ENCODE results near the gene ABCB6. TPM values are rescaled to one million over a fixed set of nuclear protein-coding genes. Genes with fewer than 3 reads are reported as not detected.

ABCB6 gene
- total RNA-seq, 2 experiments from 2014 or later: 6.4 to 10.2 TPM

DNA sequence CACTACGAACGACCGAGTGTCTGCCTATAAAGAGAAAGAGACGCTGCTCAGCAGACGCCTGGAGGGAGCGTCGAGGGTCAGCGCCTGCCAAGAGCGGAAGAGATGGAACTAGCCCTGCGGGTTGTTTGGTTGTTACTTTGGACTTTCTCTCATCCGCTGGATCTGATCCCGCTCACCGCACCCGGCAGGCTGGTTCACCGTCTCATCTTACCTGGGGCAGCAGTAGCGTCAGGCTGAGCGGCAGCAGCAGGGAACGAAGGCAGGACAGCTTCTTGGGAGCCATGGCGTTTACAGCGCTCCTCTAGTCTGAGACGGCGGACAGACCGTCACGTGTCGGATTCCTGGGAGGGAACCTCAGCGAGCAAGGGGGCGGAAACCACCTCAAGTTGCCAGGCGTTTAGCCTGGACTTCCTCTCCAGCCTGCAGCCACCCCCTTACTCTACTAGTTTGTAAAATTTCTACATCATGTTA is 24.6 kb upstream of the ABCB6 start:
- Histone ChIP-seq H3K4me2 (ENCODE audit: low read length) (no peak overlapping the region), H3K9me3 (ENCODE audit: low read length) (no peaks in the 10 kb centered on the region), H3K79me2 (ENCODE audit: insufficient read depth, low read depth, low read length) (peaks cover 25% of the 10 kb centered on the region; the same call in 1 of the 2 replicates), H3K9me2 (ENCODE audit: insufficient read depth, low read length) (no peaks in the 10 kb centered on the region), H4K20me1 (ENCODE audit: insufficient read depth, low read length) (no peaks in the 10 kb centered on the region), H3K4me1 (ENCODE audit: insufficient read depth, low read length, poor library complexity, severe bottlenecking) (peaks cover 34% of the 10 kb centered on the region), H2AFZ (ENCODE audit: low read length) (no peak overlapping the region), H3K36me3 (ENCODE audit: insufficient read depth, low read length) (peaks cover 30% of the 10 kb centered on the region), H3K4me3 (ENCODE audit: low read depth, low read length, poor library complexity, severe bottlenecking) (no peak overlapping the region), H3K27ac (ENCODE audit: low read depth, low read length, poor library complexity, severe bottlenecking) (no peak overlapping the region)
- ChIA-PET POLR2A (no interaction called here), CTCF (ENCODE audit: unreplicated experiment) (no interaction called here)
- BruUV-seq (replicated peaks): no TSS peak
- DNase-seq (ENCODE audit: low spot score): no peak
- TF ChIP-seq, protein P1, sequence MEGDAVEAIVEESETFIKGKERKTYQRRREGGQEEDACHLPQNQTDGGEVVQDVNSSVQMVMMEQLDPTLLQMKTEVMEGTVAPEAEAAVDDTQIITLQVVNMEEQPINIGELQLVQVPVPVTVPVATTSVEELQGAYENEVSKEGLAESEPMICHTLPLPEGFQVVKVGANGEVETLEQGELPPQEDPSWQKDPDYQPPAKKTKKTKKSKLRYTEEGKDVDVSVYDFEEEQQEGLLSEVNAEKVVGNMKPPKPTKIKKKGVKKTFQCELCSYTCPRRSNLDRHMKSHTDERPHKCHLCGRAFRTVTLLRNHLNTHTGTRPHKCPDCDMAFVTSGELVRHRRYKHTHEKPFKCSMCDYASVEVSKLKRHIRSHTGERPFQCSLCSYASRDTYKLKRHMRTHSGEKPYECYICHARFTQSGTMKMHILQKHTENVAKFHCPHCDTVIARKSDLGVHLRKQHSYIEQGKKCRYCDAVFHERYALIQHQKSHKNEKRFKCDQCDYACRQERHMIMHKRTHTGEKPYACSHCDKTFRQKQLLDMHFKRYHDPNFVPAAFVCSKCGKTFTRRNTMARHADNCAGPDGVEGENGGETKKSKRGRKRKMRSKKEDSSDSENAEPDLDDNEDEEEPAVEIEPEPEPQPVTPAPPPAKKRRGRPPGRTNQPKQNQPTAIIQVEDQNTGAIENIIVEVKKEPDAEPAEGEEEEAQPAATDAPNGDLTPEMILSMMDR (conservative IDR thresholded peaks at IDR 0.05; ENCODE audit: low read length): no peak
- no peak for TF ChIP-seq EZH2phosphoT487 (IDR thresholded peaks at IDR 0.05; ENCODE audit: borderline replicate concordance, low read depth, low read length)
- intact Hi-C loops (cut with micrococcal nuclease; ENCODE audit: unreplicated experiment): no loop called here

- Histone ChIP-seq H3K36me3 (ENCODE audit: insufficient read depth, low read length) (peaks cover 78% of the 10 kb centered on the region), H3K79me2 (ENCODE audit: insufficient read depth, low read depth, low read length) (peaks cover 19% of the 10 kb centered on the region; the same call in 1 of the 2 replicates), H3K9me3 (ENCODE audit: low read length) (no peaks in the 10 kb centered on the region), H3K4me3 (ENCODE audit: low read depth, low read length, poor library complexity, severe bottlenecking) (no peak overlapping the region), H3K4me2 (ENCODE audit: low read length) (no peak overlapping the region), H3K27ac (ENCODE audit: low read depth, low read length, poor library complexity, severe bottlenecking) (no peak overlapping the region), H2AFZ (ENCODE audit: low read length) (no peak overlapping the region), H3K4me1 (ENCODE audit: insufficient read depth, low read length, poor library complexity, severe bottlenecking) (peaks cover 8% of the 10 kb centered on the region), H4K20me1 (ENCODE audit: insufficient read depth, low read length) (no peaks in the 10 kb centered on the region), H3K9me2 (ENCODE audit: insufficient read depth, low read length) (no peaks in the 10 kb centered on the region)
- ChIA-PET CTCF (ENCODE audit: unreplicated experiment) (no interaction called here), POLR2A (interaction anchor here (1.2 to 6.0 kb wide), 2 partner anchors 11 to 14 kb away, joined by 3 to 28 read pairs; partner anchors contain the start of genes GLB1L and STK16)
- intact Hi-C loops (cut with micrococcal nuclease; ENCODE audit: unreplicated experiment): no loop called here
- DNase-seq (ENCODE audit: low spot score): no peak
- BruUV-seq (replicated peaks): no TSS peak
- no peak for TF ChIP-seq EZH2phosphoT487 (IDR thresholded peaks at IDR 0.05; ENCODE audit: borderline replicate concordance, low read depth, low read length)
- TF ChIP-seq, protein P1 (conservative IDR thresholded peaks at IDR 0.05; ENCODE audit: low read length): no peak
These were observed 15.6 kb upstream of the ABCB6 start for GRCh38 chr2:219234331-219234730.

DNA sequence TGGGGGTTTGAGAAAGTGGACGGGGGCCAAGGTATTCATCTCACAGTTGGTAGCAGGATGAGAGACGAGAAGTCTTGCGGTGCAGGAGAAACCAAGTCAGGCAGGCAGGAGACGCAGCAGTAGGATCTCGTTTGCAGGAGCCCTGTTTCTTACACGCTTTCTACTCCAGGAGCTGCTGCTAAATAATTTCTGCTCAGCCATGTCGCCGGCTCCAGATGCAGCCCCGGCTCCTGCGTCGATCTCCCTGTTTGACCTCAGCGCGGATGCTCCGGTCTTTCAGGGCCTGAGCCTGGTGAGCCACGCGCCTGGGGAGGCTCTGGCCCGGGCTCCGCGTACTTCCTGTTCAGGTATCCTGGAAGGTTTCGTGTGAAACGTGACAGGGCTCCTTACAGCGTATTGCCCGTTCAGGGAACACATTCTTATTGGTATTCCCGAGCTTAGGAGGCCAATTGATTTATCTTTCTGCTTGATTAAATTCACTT is 11.3 kb upstream of the ABCB6 start:
- Histone ChIP-seq H3K79me2 (ENCODE audit: insufficient read depth, low read depth, low read length) (peaks cover 19% of the 10 kb centered on the region; the same call in 1 of the 2 replicates), H3K4me3 (ENCODE audit: low read depth, low read length, poor library complexity, severe bottlenecking) (peak overlapping the region; percentile 87), H3K4me2 (ENCODE audit: low read length) (peak overlapping the region; percentile 75), H3K36me3 (ENCODE audit: insufficient read depth, low read length) (peaks cover 51% of the 10 kb centered on the region), H4K20me1 (ENCODE audit: insufficient read depth, low read length) (no peaks in the 10 kb centered on the region), H3K27ac (ENCODE audit: low read depth, low read length, poor library complexity, severe bottlenecking) (peak overlapping the region; percentile 76), H2AFZ (ENCODE audit: low read length) (peak overlapping the region; percentile 42; the same call in 1 of the 2 replicates), H3K9me2 (ENCODE audit: insufficient read depth, low read length) (no peaks in the 10 kb centered on the region), H3K4me1 (ENCODE audit: insufficient read depth, low read length, poor library complexity, severe bottlenecking) (peaks cover 16% of the 10 kb centered on the region), H3K9me3 (ENCODE audit: low read length) (no peaks in the 10 kb centered on the region)
- no peak for TF ChIP-seq EZH2phosphoT487 (IDR thresholded peaks at IDR 0.05; ENCODE audit: borderline replicate concordance, low read depth, low read length)
- TF ChIP-seq, protein P1 (conservative IDR thresholded peaks at IDR 0.05; ENCODE audit: low read length): no peak
- ChIA-PET POLR2A (interaction anchor here (1.2 to 6.0 kb wide), 8 partner anchors 9 to 54 kb away, joined by 3 to 28 read pairs (median 4); partner anchors contain the start of genes CNPPD1, GLB1L, STK16 and TUBA4A), CTCF (ENCODE audit: unreplicated experiment) (interaction anchor here (0.6 kb wide), 1 partner anchor 11 kb away, joined by 5 read pairs; no protein-coding TSS in a partner anchor)
- BruUV-seq (replicated peaks): TSS peak; percentile 80
- intact Hi-C loops (cut with micrococcal nuclease; ENCODE audit: unreplicated experiment): no loop called here
- peak; percentile 74 for DNase-seq (ENCODE audit: low spot score)

Data from OCI-LY7 (cell line).